B cell (primary cell): ENCODE measurements around the gene IFIT2. TPM values are rescaled to one million over a fixed set of nuclear protein-coding genes. Genes with fewer than 3 reads are reported as not detected.

Experiments
- ATAC-seq: fragments of 200-7000 bp; cut with Tn5 transposase; one replicate; pipeline ENCODE4 v1.10.0; 2021; ENCODE audit warnings: low read depth, mild to moderate bottlenecking, moderate number of reproducible peaks, moderate library complexity
- CTCF ChIA-PET: fragments of 350-600 bp; sonication (Branson Sonifier 250); formaldehyde crosslinking; loops from one replicate; lab custom pipeline; 2021; ENCODE audit warnings: antibody characterized with exemption, inconsistent platforms; lab: Charles Lee
- POLR2A ChIA-PET: fragments of 350-600 bp; sonication (Branson Sonifier 250); formaldehyde crosslinking; loops from one replicate; lab custom pipeline; 2021; ENCODE audit warnings: antibody characterized with exemption; lab: Charles Lee
- DNase-seq: peaks from one replicate; pipeline ENCODE4 v3.0.0; 2013
- H2AFZ ChIP-seq: 2 replicates; pipeline ENCODE4 v1.6.1; 2012; ENCODE audit warnings: mild to moderate bottlenecking, low read depth, low read length; ENCODE audit not compliant: insufficient read depth, poor library complexity, severe bottlenecking
- H3K27ac ChIP-seq, 2 donors: 1 replicate in 1 of 2; 2 replicates in 1 of 2; pipeline ENCODE4 v1.5.1; 2012 to 2013; ENCODE audit warnings: low read length in 2 of 2, mild to moderate bottlenecking in 2 of 2, moderate library complexity in 1 of 2
- H3K27me3 ChIP-seq, 4 experiments: fragments of 200-600 bp in 1 of 4; sonication (generic) in 1 of 4; replicated peaks in 1 of 4; 1 replicate in 2 of 4; 2 replicates in 2 of 4; pipeline versions ENCODE4 v1.6.1 to v1.7.0; 2013 to 2016; ENCODE audit warnings: low read length in 3 of 4, mild to moderate bottlenecking in 2 of 4, mixed read lengths in 1 of 4, moderate library complexity in 1 of 4; ENCODE audit not compliant: insufficient read depth in 4 of 4, control insufficient read depth in 3 of 4; ENCODE audit errors: control extremely low read depth in 1 of 4
- H3K36me3 ChIP-seq, 2 experiments: replicated peaks in 1 of 2; 1 replicate in 1 of 2; 2 replicates in 1 of 2; pipeline versions ENCODE4 v1.6.1 to v1.7.1; 2013; ENCODE audit warnings: low read length in 1 of 2; ENCODE audit not compliant: insufficient read depth in 2 of 2, control insufficient read depth in 1 of 2; ENCODE audit errors: control extremely low read depth in 1 of 2, extremely low read depth in 1 of 2
- H3K4me1 ChIP-seq, 2 donors: fragments of 200-600 bp in 1 of 2; sonication (generic) in 1 of 2; 1 replicate in 1 of 2; 2 replicates in 1 of 2; pipeline versions ENCODE4 v1.5.1 to v1.6.1; 2013 to 2017; ENCODE audit warnings: low read length in 2 of 2; ENCODE audit not compliant: control insufficient read depth in 2 of 2, insufficient read depth in 2 of 2
- H3K4me2 ChIP-seq: replicated peaks from 2 replicates; pipeline ENCODE3; 2012; ENCODE audit warnings: mild to moderate bottlenecking, low read depth, low read length; ENCODE audit not compliant: poor library complexity, severe bottlenecking
- H3K4me3 ChIP-seq, 5 experiments: fragments of 200-600 bp in 1 of 5; sonication (generic) in 1 of 5; 1 replicate in 3 of 5; 2 replicates in 2 of 5; pipeline versions ENCODE4 v1.5.1 to v1.7.0; 2011 to 2016; ENCODE audit warnings: low read length in 4 of 5, mild to moderate bottlenecking in 4 of 5, low read depth in 2 of 5, control low read depth in 1 of 5, moderate library complexity in 1 of 5; ENCODE audit not compliant: insufficient read depth in 1 of 5; ENCODE audit errors: control extremely low read depth in 1 of 5, extremely low read depth in 1 of 5
- H3K79me2 ChIP-seq: fragments of 200-600 bp; sonication (generic); one replicate; pipeline ENCODE4 v1.6.0; 2016; ENCODE audit warnings: low read length; ENCODE audit not compliant: control insufficient read depth, insufficient read depth
- H3K9ac ChIP-seq: fragments of 200-600 bp; sonication (generic); 2 replicates; pipeline ENCODE4 v1.6.1; 2017; ENCODE audit warnings: mild to moderate bottlenecking, low read length, moderate library complexity
- H3K9me3 ChIP-seq, 3 donors: one replicate each; pipeline versions ENCODE4 v1.6.1 to v1.7.1; 2013; ENCODE audit warnings: low read length in 2 of 3; ENCODE audit not compliant: control insufficient read depth in 2 of 3, insufficient read depth in 1 of 3; ENCODE audit errors: control extremely low read depth in 1 of 3
- H4K20me1 ChIP-seq: 2 replicates; pipeline ENCODE4 v1.6.0; 2012; ENCODE audit warnings: mild to moderate bottlenecking, low read length; ENCODE audit not compliant: insufficient read depth, control insufficient read depth, poor library complexity, severe bottlenecking
- H3K27ac Mint-ChIP-seq: one replicate; pipeline ENCODE4 v1.8.0; 2021; ENCODE audit warnings: mixed read lengths
- H3K27me3 Mint-ChIP-seq: one replicate; pipeline ENCODE4 v1.8.0; 2021; ENCODE audit warnings: mixed read lengths
- H3K4me1 Mint-ChIP-seq: one replicate; pipeline ENCODE4 v1.8.0; 2021; ENCODE audit warnings: mixed read lengths
- H3K4me3 Mint-ChIP-seq: one replicate; pipeline ENCODE4 v1.8.0; 2021; ENCODE audit warnings: mixed read lengths
- H3K9me3 Mint-ChIP-seq: one replicate; pipeline ENCODE4 v1.8.0; 2022; ENCODE audit warnings: mixed read lengths; ENCODE audit not compliant: insufficient read depth
- CTCF ChIP-seq: fragments of 200-600 bp; IDR thresholded peaks from one replicate; pipeline ENCODE4 v1.8.0; 2022; ENCODE audit warnings: antibody characterized with exemption, mild to moderate bottlenecking
- EZH2 ChIP-seq: IDR thresholded peaks from 2 replicates; pipeline ENCODE4 v1.6.1; 2012; ENCODE audit warnings: borderline replicate concordance, low read depth, mild to moderate bottlenecking, moderate library complexity, low read length; ENCODE audit not compliant: insufficient read depth, poor library complexity, severe bottlenecking
- WGBS: methylation state at CpG from one replicate; pipeline ENCODE4 v1.1.5; 2013; ENCODE audit warnings: missing lambda C conversion rate; ENCODE audit not compliant: insufficient coverage; 5-methylcytosine and 5-hydroxymethylcytosine counted together
- intact Hi-C: fragments of 100-400 bp; cut with micrococcal nuclease; formaldehyde crosslinking; loops from one replicate; pipeline ENCODE4 v1.10.0; 2022
- polyA plus RNA-seq: library from polyadenylated mRNA; depleted of rRNA; stranded (reverse); fragments of >200 nt; gene quantifications from 2 replicates; pipeline ENCODE4 v1.2.3, GENCODE V29; 2012
- total RNA-seq, 2 donors: library from RNA; stranded (reverse); fragments of 120-200 nt in 1 of 2; gene quantifications; 1 replicate in 1 of 2; 2 replicates in 1 of 2; pipeline versions ENCODE4 v1.2.3 to v1.2.4, GENCODE V29; 2013 to 2022

IFIT2 gene
- total and polyA plus RNA-seq, 2 donors (not counting 1 experiment from before 2014, with no cell fraction given) = 3.6 to 12.4 TPM

GRCh38 chr10:89255793-89256192 lies 46.1 kb upstream of the IFIT2 start:
- Histone ChIP-seq H3K4me2 (no peak overlapping the region), H3K36me3 (no peaks in the 10 kb centered on the region), H3K27ac (no peak overlapping the region), H3K9me3 (peaks cover 0 to 12% (median 9%) of the 10 kb centered on the region in 3 donors), H4K20me1 (no peaks in the 10 kb centered on the region), H2AFZ (no peak overlapping the region), H3K4me1 (peaks cover 6 to 18% of the 10 kb centered on the region in 2 donors), H3K9ac (no peak overlapping the region), H3K4me3 (no peak overlapping the region), H3K27me3 (no peaks in the 10 kb centered on the region), H3K79me2 (peaks cover 9% of the 10 kb centered on the region)
- Mint-ChIP-seq H3K27me3 (no peaks in the 10 kb centered on the region), H3K27ac (no peak overlapping the region), H3K4me3 (no peak overlapping the region), H3K9me3 (no peaks in the 10 kb centered on the region), H3K4me1 (peaks cover 11% of the 10 kb centered on the region)
- intact Hi-C loops = no loop called here
- TF ChIP-seq CTCF (no peak), EZH2 (no peak)
- no peak for ATAC-seq
- DNase-seq = no peak
- ChIA-PET POLR2A (no interaction called here), CTCF (interaction anchor here (1.4 kb wide), 1 partner anchor 114 kb away, joined by 5 read pairs; no protein-coding TSS in a partner anchor)

- Histone ChIP-seq H3K4me3 (no peak overlapping the region), H3K79me2 (peaks cover 4% of the 10 kb centered on the region), H3K27me3 (no peaks in the 10 kb centered on the region), H3K4me1 (peaks cover 4 to 12% of the 10 kb centered on the region in 2 donors), H4K20me1 (no peaks in the 10 kb centered on the region), H3K36me3 (no peaks in the 10 kb centered on the region), H2AFZ (no peak overlapping the region), H3K4me2 (no peak overlapping the region), H3K9me3 (peaks cover 0 to 12% (median 9%) of the 10 kb centered on the region in 3 donors), H3K27ac (no peak overlapping the region), H3K9ac (no peak overlapping the region)
- ATAC-seq = no peak
- WGBS = 93% methylated on average over 2 of the region's 3 CpGs
- no peak for DNase-seq
- Mint-ChIP-seq H3K9me3 (no peaks in the 10 kb centered on the region), H3K27me3 (no peaks in the 10 kb centered on the region), H3K27ac (no peak overlapping the region), H3K4me3 (no peak overlapping the region), H3K4me1 (peaks cover 6% of the 10 kb centered on the region)
- TF ChIP-seq EZH2 (no peak), CTCF (no peak)
- ChIA-PET POLR2A (no interaction called here), CTCF (interaction anchor here (1.4 kb wide), 1 partner anchor 113 kb away, joined by 5 read pairs; no protein-coding TSS in a partner anchor)
- intact Hi-C loops = no loop called here
Measured at GRCh38 chr10:89256340-89256739, 45.5 kb upstream of the IFIT2 start.
